Measurements from ENCODE around the gene SENP8.

SENP8 gene

GRCh38 chr15:72176159-72176558 is 58.0 kb downstream of the SENP8 start:
- in situ Hi-C loops (cut with HindIII; ENCODE audit: low pct_unique_long_range_greater_than_20kb, low sequenced_read_pairs), result no loop called here
- no peak for TF ChIP-seq JUND (IDR thresholded peaks at IDR 0.05; ENCODE audit: low read depth)
- no peak for DNase-seq (ENCODE audit: low read depth in 1 of 2, low spot score in 1 of 2)

GRCh38 chr15:72176743-72177142 is 58.5 kb downstream of the SENP8 start:
- no peak for TF ChIP-seq JUND (IDR thresholded peaks at IDR 0.05; ENCODE audit: low read depth)
- in situ Hi-C loops (cut with HindIII; ENCODE audit: low pct_unique_long_range_greater_than_20kb, low sequenced_read_pairs), result no loop called here
- no peak for DNase-seq (ENCODE audit: low read depth in 1 of 2, low spot score in 1 of 2)

GRCh38 chr15:72178976-72179585 is 60.9 kb downstream of the SENP8 start:
- TF ChIP-seq JUND (IDR thresholded peaks at IDR 0.05; ENCODE audit: low read depth), result no peak
- DNase-seq (ENCODE audit: low read depth in 1 of 2, low spot score in 1 of 2), result no peak
- in situ Hi-C loops (cut with HindIII; ENCODE audit: low pct_unique_long_range_greater_than_20kb, low sequenced_read_pairs), result no loop called here

DNA sequence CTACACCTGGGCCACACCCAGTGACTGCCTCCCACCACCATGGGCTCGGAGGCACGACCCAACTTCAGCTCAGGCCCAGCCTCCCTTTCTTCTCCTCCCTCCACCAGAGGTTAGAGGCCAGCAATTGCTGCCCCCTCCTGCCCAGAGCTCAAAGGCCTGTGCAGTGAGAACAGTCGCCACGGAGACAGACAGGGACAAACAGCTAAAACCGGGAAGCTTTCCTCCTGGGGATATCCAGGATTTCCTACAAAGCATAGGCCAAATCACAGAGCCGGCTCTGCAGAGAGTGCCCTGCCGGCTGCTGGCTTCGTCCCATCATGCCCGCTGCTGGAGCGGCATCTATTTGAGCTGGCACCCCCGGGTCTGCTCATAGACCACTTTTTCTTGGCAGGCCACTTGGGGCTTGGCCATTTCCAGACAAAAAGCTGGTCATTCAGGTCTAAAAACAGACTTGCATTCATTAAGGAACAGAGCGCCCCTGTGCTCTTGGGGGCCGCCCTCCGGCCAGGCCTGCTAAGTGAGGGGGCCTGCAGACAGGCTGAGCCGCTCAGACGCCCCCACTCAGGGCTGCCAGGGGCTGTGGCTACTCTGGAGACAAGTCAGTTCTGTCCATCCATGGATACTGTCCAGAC is 61.9 kb downstream of the SENP8 start:
- no peak for DNase-seq (ENCODE audit: low read depth in 1 of 2, low spot score in 1 of 2)
- TF ChIP-seq JUND (IDR thresholded peaks at IDR 0.05; ENCODE audit: low read depth), result no peak
- in situ Hi-C loops (cut with HindIII; ENCODE audit: low pct_unique_long_range_greater_than_20kb, low sequenced_read_pairs), result no loop called here

DNA sequence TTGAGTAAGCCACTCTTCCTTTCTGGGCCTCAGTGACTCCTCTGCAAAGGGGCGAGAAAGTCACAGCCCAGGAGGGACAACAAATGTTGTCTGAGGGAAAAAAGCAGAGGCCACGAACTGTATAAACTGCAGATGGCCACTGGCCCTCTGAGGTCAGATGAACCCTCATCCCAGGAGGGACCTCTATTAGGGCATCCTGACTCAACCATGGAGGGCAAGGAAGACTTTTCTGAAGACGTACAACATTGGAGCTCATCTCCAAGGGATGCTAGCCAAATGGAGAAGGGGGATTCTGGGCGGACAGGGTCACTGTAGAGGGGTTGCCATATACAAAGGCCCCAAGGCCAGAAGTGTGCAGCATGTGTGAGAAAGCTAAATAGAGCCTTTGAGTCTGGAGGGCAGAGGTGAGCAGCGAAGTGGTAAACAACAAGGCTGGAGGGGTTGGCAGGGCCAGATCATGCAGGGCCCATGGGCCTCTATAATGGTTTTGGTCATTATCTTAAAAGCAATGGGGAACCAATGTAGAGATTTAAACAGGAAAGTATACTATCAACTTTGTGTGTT is 62.6 kb downstream of the SENP8 start:
- in situ Hi-C loops (cut with HindIII; ENCODE audit: low pct_unique_long_range_greater_than_20kb, low sequenced_read_pairs), result no loop called here
- DNase-seq (ENCODE audit: low read depth in 1 of 2, low spot score in 1 of 2), result no peak
- TF ChIP-seq JUND (IDR thresholded peaks at IDR 0.05; ENCODE audit: low read depth), result no peak

DNA sequence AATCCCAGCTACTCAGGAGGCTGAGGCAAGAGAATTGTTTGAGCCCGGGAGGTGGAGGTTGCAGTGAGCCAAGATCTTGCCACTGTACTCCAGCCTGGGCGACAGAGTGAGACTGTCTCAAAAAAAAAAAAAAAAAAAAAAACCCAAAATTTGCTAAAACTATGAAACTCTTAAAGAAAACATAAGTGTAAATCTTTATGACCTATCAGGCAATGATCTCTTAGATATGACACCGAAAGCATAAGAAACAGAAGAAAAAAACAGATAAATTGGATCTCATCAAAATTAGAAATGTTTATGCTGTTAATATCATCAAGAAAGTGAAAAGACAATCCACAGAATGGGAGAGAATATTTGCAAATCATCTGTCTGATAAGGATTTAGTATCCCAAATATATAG is 64.0 kb downstream of the SENP8 start:
- no peak for DNase-seq (ENCODE audit: low read depth in 1 of 2, low spot score in 1 of 2)
- no peak for TF ChIP-seq JUND (IDR thresholded peaks at IDR 0.05; ENCODE audit: low read depth)
- in situ Hi-C loops (cut with HindIII; ENCODE audit: low pct_unique_long_range_greater_than_20kb, low sequenced_read_pairs), result no loop called here

GRCh38 chr15:72182673-72183072 is 64.5 kb downstream of the SENP8 start:
- TF ChIP-seq JUND (IDR thresholded peaks at IDR 0.05; ENCODE audit: low read depth), result no peak
- in situ Hi-C loops (cut with HindIII; ENCODE audit: low pct_unique_long_range_greater_than_20kb, low sequenced_read_pairs), result no loop called here
- DNase-seq (ENCODE audit: low read depth in 1 of 2, low spot score in 1 of 2), result no peak

DNA sequence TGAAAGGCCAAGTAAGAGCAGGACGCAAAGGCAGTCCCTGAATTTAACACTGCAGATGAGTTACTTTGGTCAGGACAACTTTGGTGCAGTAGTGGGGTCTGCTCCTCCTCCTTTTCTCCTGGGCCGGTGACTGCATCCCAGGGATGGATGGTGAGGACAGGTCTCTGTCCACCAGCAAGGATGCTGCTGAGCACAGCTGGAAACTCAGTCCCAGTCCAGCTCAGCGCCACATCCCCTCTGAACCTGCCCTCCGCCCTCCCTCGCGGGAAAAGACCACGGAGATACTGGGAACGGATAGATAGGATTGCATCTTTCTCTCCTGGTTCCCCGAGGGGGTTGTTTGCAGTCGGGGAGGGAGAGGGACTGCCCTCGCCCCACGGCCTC is 65.6 kb downstream of the SENP8 start:
- TF ChIP-seq JUND (IDR thresholded peaks at IDR 0.05; ENCODE audit: low read depth), result no peak
- no peak for DNase-seq (ENCODE audit: low read depth in 1 of 2, low spot score in 1 of 2)
- in situ Hi-C loops (cut with HindIII; ENCODE audit: low pct_unique_long_range_greater_than_20kb, low sequenced_read_pairs), result no loop called here

DNA sequence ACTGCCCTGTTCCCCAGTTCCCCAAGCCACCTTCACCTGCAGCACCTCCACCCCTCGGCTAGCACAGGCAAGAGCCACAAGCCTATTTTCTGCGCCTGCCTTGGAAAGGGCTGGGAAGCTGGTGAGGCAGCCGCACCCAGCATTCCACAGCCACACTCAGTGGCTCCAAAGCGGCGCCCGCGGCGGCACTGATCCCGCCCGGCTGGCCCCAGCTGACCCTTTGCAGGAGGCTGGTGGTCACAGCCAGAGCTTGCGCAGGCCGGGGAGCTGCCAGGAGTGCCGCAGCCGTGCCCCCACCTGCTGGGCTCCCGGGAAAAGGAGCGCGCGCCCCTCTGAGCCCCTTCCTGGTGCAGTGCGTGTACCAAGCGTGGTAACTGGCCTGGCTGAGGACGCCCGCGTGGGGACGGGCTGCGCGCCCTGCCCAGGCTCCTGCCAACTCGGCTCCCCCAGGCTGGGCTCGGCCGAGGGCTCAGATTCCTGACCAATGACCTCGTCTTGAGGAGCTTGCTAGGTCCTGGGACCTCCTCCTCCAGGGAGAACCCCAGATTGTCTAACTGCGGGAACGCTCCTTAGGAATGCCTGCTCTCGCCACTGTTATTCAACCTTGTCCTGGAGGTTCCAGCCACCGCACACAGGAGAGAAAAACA is 66.1 kb downstream of the SENP8 start:
- TF ChIP-seq JUND (IDR thresholded peaks at IDR 0.05; ENCODE audit: low read depth), result no peak
- DNase-seq (ENCODE audit: low read depth in 1 of 2, low spot score in 1 of 2), result peak in 1 of 2 experiments; percentile 67
- in situ Hi-C loops (cut with HindIII; ENCODE audit: low pct_unique_long_range_greater_than_20kb, low sequenced_read_pairs), result no loop called here

- DNase-seq (ENCODE audit: low read depth in 1 of 2, low spot score in 1 of 2), result no peak
- in situ Hi-C loops (cut with HindIII; ENCODE audit: low pct_unique_long_range_greater_than_20kb, low sequenced_read_pairs), result no loop called here
- no peak for TF ChIP-seq JUND (IDR thresholded peaks at IDR 0.05; ENCODE audit: low read depth)
These were observed 71.2 kb downstream of the SENP8 start for GRCh38 chr15:72189250-72189902.

DNA sequence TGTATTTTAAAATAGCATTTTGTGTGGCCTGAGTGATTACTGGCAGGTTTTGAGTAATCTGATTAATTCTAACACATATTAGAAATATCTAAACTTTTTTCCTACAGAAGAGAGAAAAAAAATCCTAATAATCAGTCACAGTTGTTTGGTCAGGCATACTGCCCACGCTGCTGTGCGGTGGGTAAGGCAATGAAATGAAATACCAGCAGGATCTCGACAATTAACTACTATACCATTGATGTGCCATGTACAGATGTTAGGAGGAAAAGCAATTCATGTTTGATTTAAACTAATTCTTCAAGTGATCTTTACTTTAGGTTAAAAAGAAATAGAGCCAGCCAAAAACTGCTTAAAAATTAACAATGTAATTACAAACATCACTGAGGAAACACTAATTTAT is 74.2 kb downstream of the SENP8 start:
- TF ChIP-seq JUND (IDR thresholded peaks at IDR 0.05; ENCODE audit: low read depth), result no peak
- DNase-seq (ENCODE audit: low read depth in 1 of 2, low spot score in 1 of 2), result no peak
- in situ Hi-C loops (cut with HindIII; ENCODE audit: low pct_unique_long_range_greater_than_20kb, low sequenced_read_pairs), result no loop called here
